HuH-7.5 (cell line): Measurements from ENCODE around the gene MYH3.

Source experiments
- DNase-seq: peaks from one replicate; pipeline ENCODE4 v3.0.0; 2011; ENCODE audit warnings: low spot score

Gene MYH3

GRCh38 chr17:10613775-10614513, 43.2 kb downstream of the MYH3 start:
- no peak for DNase-seq

GRCh38 chr17:10612957-10613744, 44.0 kb downstream of the MYH3 start:
- DNase-seq = no peak

- DNase-seq = no peak
These were observed 46.2 kb downstream of the MYH3 start for GRCh38 chr17:10610884-10611283.

- DNase-seq = no peak
These were observed 48.9 kb downstream of the MYH3 start for GRCh38 chr17:10608244-10608643.

GRCh38 chr17:10606110-10606509, 51.0 kb downstream of the MYH3 start:
- no peak for DNase-seq

- DNase-seq = no peak
These were observed 51.8 kb downstream of the MYH3 start for GRCh38 chr17:10605221-10605783.

- no peak for DNase-seq
These were observed 52.6 kb downstream of the MYH3 start for GRCh38 chr17:10604521-10604920.

GRCh38 chr17:10603931-10604330, 53.2 kb downstream of the MYH3 start:
- no peak for DNase-seq

- DNase-seq = no peak
These were observed 56.5 kb downstream of the MYH3 start for GRCh38 chr17:10600571-10600970.

GRCh38 chr17:10598621-10599020, 58.5 kb downstream of the MYH3 start:
- DNase-seq = no peak

GRCh38 chr17:10589553-10590145, 67.5 kb downstream of the MYH3 start:
- no peak for DNase-seq

GRCh38 chr17:10585529-10585928, 71.6 kb downstream of the MYH3 start:
- DNase-seq = no peak

GRCh38 chr17:10583834-10584233, 73.3 kb downstream of the MYH3 start:
- DNase-seq = no peak

- no peak for DNase-seq
These were observed 77.8 kb downstream of the MYH3 start for GRCh38 chr17:10579270-10579669.
